Measurements from ENCODE around the gene LARGE1. TPM values are rescaled to one million over a fixed set of nuclear protein-coding genes. Genes with fewer than 3 reads are reported as not detected.

Gene LARGE1
- total and polyA plus RNA-seq, 2 of the 8 experiments (the other 6 are each of a cell fraction or from before 2014, with no cell fraction given): 43.7 to 83.0 TPM

- POLR2A ChIA-PET (ENCODE audit: partially characterized antibody): no interaction called here
- Histone ChIP-seq H2BK5ac (ENCODE audit: low read depth, low read length) (no peak overlapping the region), H3K27ac (ENCODE audit: low read depth, low read length) (no peak overlapping the region), H2BK20ac (ENCODE audit: low read length) (no peak overlapping the region), H2BK120ac (replicated peaks; ENCODE audit: low read depth, low read length) (no peak overlapping the region), H3K14ac (ENCODE audit: insufficient read length) (no peak overlapping the region), H3K4ac (replicated peaks; ENCODE audit: insufficient read length, low read depth, low read length) (no peak overlapping the region), H2AFZ (ENCODE audit: low read length) (no peak overlapping the region), H3K79me2 (ENCODE audit: control insufficient read depth in 1 of 2, insufficient read depth in 2 of 2, low read length in 2 of 2) (peaks cover 0 to 63% of the 10 kb centered on the region in 2 experiments; a peak in 3 of 4 replicates), H3K9ac (replicated peaks in 1 of 4; ENCODE audit: extremely low read depth in 1 of 4, low read depth in 3 of 4, low read length in 3 of 4) (no peak overlapping the region), H3K23ac (ENCODE audit: insufficient read length) (no peak overlapping the region), H3K9me3 (ENCODE audit: insufficient read depth in 2 of 2, low read depth in 1 of 2, low read length in 1 of 2) (no peaks in the 10 kb centered on the region), H2BK15ac (ENCODE audit: low read length) (no peak overlapping the region), H3K4me1 (replicated peaks in 1 of 4; ENCODE audit: control insufficient read depth in 3 of 4, insufficient read depth in 4 of 4, low read length in 3 of 4) (peaks cover 0 to 6% (median 1%) of the 10 kb centered on the region in 4 experiments; a peak in 3 of 7 replicates), H3K79me1 (ENCODE audit: low read depth, low read length) (peaks cover 3% of the 10 kb centered on the region; the same call in 1 of the 2 replicates), H4K8ac (ENCODE audit: extremely low read depth, insufficient read depth, low read length) (no peak overlapping the region), H3K4me2 (ENCODE audit: insufficient read depth in 1 of 2, low read depth in 2 of 2, low read length in 2 of 2) (no peak overlapping the region), H3K36me3 (ENCODE audit: control insufficient read depth in 2 of 4, insufficient read depth in 4 of 4, low read length in 3 of 4) (peaks cover 0 to 7% (median 1%) of the 10 kb centered on the region in 4 experiments; a peak in 4 of 8 replicates), H3K27me3 (replicated peaks in 1 of 4; ENCODE audit: control insufficient read depth in 3 of 4, extremely low read depth in 1 of 4, insufficient read depth in 3 of 4, low read length in 3 of 4) (no peaks in the 10 kb centered on the region), H4K20me1 (replicated peaks in 1 of 2; ENCODE audit: control insufficient read depth in 1 of 2, insufficient read depth in 2 of 2, low read length in 2 of 2) (peaks cover 0 to 3% of the 10 kb centered on the region in 2 experiments), H3K18ac (ENCODE audit: extremely low read depth, low read length) (no peak overlapping the region), H3K4me3 (ENCODE audit: extremely low read depth in 1 of 4, insufficient read depth in 2 of 4, low read depth in 3 of 4, low read length in 4 of 4) (no peak overlapping the region), H3K23me2 (ENCODE audit: low read depth, low read length) (no peaks in the 10 kb centered on the region), H2AK5ac (ENCODE audit: low read depth, low read length) (no peak overlapping the region), H4K91ac (replicated peaks; ENCODE audit: insufficient read length, low read length) (no peak overlapping the region), H4K5ac (ENCODE audit: insufficient read length, low read depth, low read length) (no peak overlapping the region), H3K56ac (replicated peaks; ENCODE audit: insufficient read length, low read depth, low read length) (no peak overlapping the region), H2BK12ac (ENCODE audit: low read depth, low read length) (peak overlapping the region; percentile 72)
- 89% methylated on average over 8 of the region's 8 CpGs; no CpG with 5 or more reads in 1 of the 2 experiments for WGBS, 2 experiments (ENCODE audit: extremely low coverage in 1 of 2, insufficient coverage in 1 of 2, insufficient read length in 1 of 2, insufficient replicate concordance in 2 of 2, low coverage in 1 of 2, low lambda C conversion rate in 2 of 2, missing lambda C conversion rate in 1 of 2)
- CTCF ChIA-PET (ENCODE audit: partially characterized antibody): interaction anchor here (0.6 to 1.9 kb wide), 7 partner anchors 15 to 1569 kb away, joined by 3 to 4 read pairs (median 3); no protein-coding TSS in a partner anchor
- no peak for DNase-seq (ENCODE audit: low read depth in 1 of 2, low spot score in 2 of 2)
- FAIRE-seq: peak; percentile 81
- TF ChIP-seq SIN3A (conservative IDR thresholded peaks at IDR 0.05 in 1 of 2, IDR thresholded peaks at IDR 0.05 in 1 of 2; ENCODE audit: low read depth in 1 of 2, low read length in 2 of 2): no peak
- peak; percentile 47 to 63; a peak in 3 of 4 replicates for TF ChIP-seq RAD21 (IDR thresholded peaks at IDR 0.05 in 1 of 2, conservative IDR thresholded peaks at IDR 0.05 in 1 of 2; ENCODE audit: low read depth in 2 of 2, low read length in 2 of 2)
- TF ChIP-seq, protein P1, sequence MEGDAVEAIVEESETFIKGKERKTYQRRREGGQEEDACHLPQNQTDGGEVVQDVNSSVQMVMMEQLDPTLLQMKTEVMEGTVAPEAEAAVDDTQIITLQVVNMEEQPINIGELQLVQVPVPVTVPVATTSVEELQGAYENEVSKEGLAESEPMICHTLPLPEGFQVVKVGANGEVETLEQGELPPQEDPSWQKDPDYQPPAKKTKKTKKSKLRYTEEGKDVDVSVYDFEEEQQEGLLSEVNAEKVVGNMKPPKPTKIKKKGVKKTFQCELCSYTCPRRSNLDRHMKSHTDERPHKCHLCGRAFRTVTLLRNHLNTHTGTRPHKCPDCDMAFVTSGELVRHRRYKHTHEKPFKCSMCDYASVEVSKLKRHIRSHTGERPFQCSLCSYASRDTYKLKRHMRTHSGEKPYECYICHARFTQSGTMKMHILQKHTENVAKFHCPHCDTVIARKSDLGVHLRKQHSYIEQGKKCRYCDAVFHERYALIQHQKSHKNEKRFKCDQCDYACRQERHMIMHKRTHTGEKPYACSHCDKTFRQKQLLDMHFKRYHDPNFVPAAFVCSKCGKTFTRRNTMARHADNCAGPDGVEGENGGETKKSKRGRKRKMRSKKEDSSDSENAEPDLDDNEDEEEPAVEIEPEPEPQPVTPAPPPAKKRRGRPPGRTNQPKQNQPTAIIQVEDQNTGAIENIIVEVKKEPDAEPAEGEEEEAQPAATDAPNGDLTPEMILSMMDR (IDR thresholded peaks at IDR 0.05; ENCODE audit: control extremely low read depth in 1 of 3, insufficient read depth in 1 of 3, low read depth in 1 of 3, low read length in 3 of 3): peak in 2 of 3 experiments; percentile 21 to 49; a peak in 2 of 4 replicates
These were observed 266.7 kb downstream of the LARGE1 start for GRCh38 chr22:33653532-33654063.
